B cell (primary cell): ENCODE results near the gene CD63. TPM values are rescaled to one million over a fixed set of nuclear protein-coding genes. Genes with fewer than 3 reads are reported as not detected.

Source experiments
- ATAC-seq: fragments of 200-7000 bp; cut with Tn5 transposase; one replicate; pipeline ENCODE4 v1.10.0; 2021; ENCODE audit warnings: low read depth, mild to moderate bottlenecking, moderate number of reproducible peaks, moderate library complexity
- CTCF ChIA-PET: fragments of 350-600 bp; sonication (Branson Sonifier 250); formaldehyde crosslinking; loops from one replicate; lab custom pipeline; 2021; ENCODE audit warnings: antibody characterized with exemption, inconsistent platforms; lab: Charles Lee
- POLR2A ChIA-PET: fragments of 350-600 bp; sonication (Branson Sonifier 250); formaldehyde crosslinking; loops from one replicate; lab custom pipeline; 2021; ENCODE audit warnings: antibody characterized with exemption; lab: Charles Lee
- DNase-seq: peaks from one replicate; pipeline ENCODE4 v3.0.0; 2013
- H2AFZ ChIP-seq: 2 replicates; pipeline ENCODE4 v1.6.1; 2012; ENCODE audit warnings: mild to moderate bottlenecking, low read depth, low read length; ENCODE audit not compliant: insufficient read depth, poor library complexity, severe bottlenecking
- H3K27ac ChIP-seq, 2 donors: 1 replicate in 1 of 2; 2 replicates in 1 of 2; pipeline ENCODE4 v1.5.1; 2012 to 2013; ENCODE audit warnings: low read length in 2 of 2, mild to moderate bottlenecking in 2 of 2, moderate library complexity in 1 of 2
- H3K27me3 ChIP-seq, 4 experiments: fragments of 200-600 bp in 1 of 4; sonication (generic) in 1 of 4; replicated peaks in 1 of 4; 1 replicate in 2 of 4; 2 replicates in 2 of 4; pipeline versions ENCODE4 v1.6.1 to v1.7.0; 2013 to 2016; ENCODE audit warnings: low read length in 3 of 4, mild to moderate bottlenecking in 2 of 4, mixed read lengths in 1 of 4, moderate library complexity in 1 of 4; ENCODE audit not compliant: insufficient read depth in 4 of 4, control insufficient read depth in 3 of 4; ENCODE audit errors: control extremely low read depth in 1 of 4
- H3K36me3 ChIP-seq, 2 experiments: replicated peaks in 1 of 2; 1 replicate in 1 of 2; 2 replicates in 1 of 2; pipeline versions ENCODE4 v1.6.1 to v1.7.1; 2013; ENCODE audit warnings: low read length in 1 of 2; ENCODE audit not compliant: insufficient read depth in 2 of 2, control insufficient read depth in 1 of 2; ENCODE audit errors: control extremely low read depth in 1 of 2, extremely low read depth in 1 of 2
- H3K4me1 ChIP-seq, 2 donors: fragments of 200-600 bp in 1 of 2; sonication (generic) in 1 of 2; 1 replicate in 1 of 2; 2 replicates in 1 of 2; pipeline versions ENCODE4 v1.5.1 to v1.6.1; 2013 to 2017; ENCODE audit warnings: low read length in 2 of 2; ENCODE audit not compliant: control insufficient read depth in 2 of 2, insufficient read depth in 2 of 2
- H3K4me2 ChIP-seq: replicated peaks from 2 replicates; pipeline ENCODE3; 2012; ENCODE audit warnings: mild to moderate bottlenecking, low read depth, low read length; ENCODE audit not compliant: poor library complexity, severe bottlenecking
- H3K4me3 ChIP-seq, 5 experiments: fragments of 200-600 bp in 1 of 5; sonication (generic) in 1 of 5; 1 replicate in 3 of 5; 2 replicates in 2 of 5; pipeline versions ENCODE4 v1.5.1 to v1.7.0; 2011 to 2016; ENCODE audit warnings: low read length in 4 of 5, mild to moderate bottlenecking in 4 of 5, low read depth in 2 of 5, control low read depth in 1 of 5, moderate library complexity in 1 of 5; ENCODE audit not compliant: insufficient read depth in 1 of 5; ENCODE audit errors: control extremely low read depth in 1 of 5, extremely low read depth in 1 of 5
- H3K79me2 ChIP-seq: fragments of 200-600 bp; sonication (generic); one replicate; pipeline ENCODE4 v1.6.0; 2016; ENCODE audit warnings: low read length; ENCODE audit not compliant: control insufficient read depth, insufficient read depth
- H3K9ac ChIP-seq: fragments of 200-600 bp; sonication (generic); 2 replicates; pipeline ENCODE4 v1.6.1; 2017; ENCODE audit warnings: mild to moderate bottlenecking, low read length, moderate library complexity
- H3K9me3 ChIP-seq, 3 donors: one replicate each; pipeline versions ENCODE4 v1.6.1 to v1.7.1; 2013; ENCODE audit warnings: low read length in 2 of 3; ENCODE audit not compliant: control insufficient read depth in 2 of 3, insufficient read depth in 1 of 3; ENCODE audit errors: control extremely low read depth in 1 of 3
- H4K20me1 ChIP-seq: 2 replicates; pipeline ENCODE4 v1.6.0; 2012; ENCODE audit warnings: mild to moderate bottlenecking, low read length; ENCODE audit not compliant: insufficient read depth, control insufficient read depth, poor library complexity, severe bottlenecking
- H3K27ac Mint-ChIP-seq: one replicate; pipeline ENCODE4 v1.8.0; 2021; ENCODE audit warnings: mixed read lengths
- H3K27me3 Mint-ChIP-seq: one replicate; pipeline ENCODE4 v1.8.0; 2021; ENCODE audit warnings: mixed read lengths
- H3K4me1 Mint-ChIP-seq: one replicate; pipeline ENCODE4 v1.8.0; 2021; ENCODE audit warnings: mixed read lengths
- H3K4me3 Mint-ChIP-seq: one replicate; pipeline ENCODE4 v1.8.0; 2021; ENCODE audit warnings: mixed read lengths
- H3K9me3 Mint-ChIP-seq: one replicate; pipeline ENCODE4 v1.8.0; 2022; ENCODE audit warnings: mixed read lengths; ENCODE audit not compliant: insufficient read depth
- CTCF ChIP-seq: fragments of 200-600 bp; IDR thresholded peaks from one replicate; pipeline ENCODE4 v1.8.0; 2022; ENCODE audit warnings: antibody characterized with exemption, mild to moderate bottlenecking
- EZH2 ChIP-seq: IDR thresholded peaks from 2 replicates; pipeline ENCODE4 v1.6.1; 2012; ENCODE audit warnings: borderline replicate concordance, low read depth, mild to moderate bottlenecking, moderate library complexity, low read length; ENCODE audit not compliant: insufficient read depth, poor library complexity, severe bottlenecking
- WGBS: methylation state at CpG from one replicate; pipeline ENCODE4 v1.1.5; 2013; ENCODE audit warnings: missing lambda C conversion rate; ENCODE audit not compliant: insufficient coverage; 5-methylcytosine and 5-hydroxymethylcytosine counted together
- intact Hi-C: fragments of 100-400 bp; cut with micrococcal nuclease; formaldehyde crosslinking; loops from one replicate; pipeline ENCODE4 v1.10.0; 2022
- polyA plus RNA-seq: library from polyadenylated mRNA; depleted of rRNA; stranded (reverse); fragments of >200 nt; gene quantifications from 2 replicates; pipeline ENCODE4 v1.2.3, GENCODE V29; 2012
- total RNA-seq, 2 donors: library from RNA; stranded (reverse); fragments of 120-200 nt in 1 of 2; gene quantifications; 1 replicate in 1 of 2; 2 replicates in 1 of 2; pipeline versions ENCODE4 v1.2.3 to v1.2.4, GENCODE V29; 2013 to 2022

CD63 gene
- total and polyA plus RNA-seq, 2 donors (not counting 1 experiment from before 2014, with no cell fraction given): 43.0 to 104 TPM

- POLR2A ChIA-PET: interaction anchor here (0.9 to 1.1 kb wide), 2 partner anchors 11 to 14 kb away, joined by 5 to 11 read pairs; no protein-coding TSS in a partner anchor
- Histone ChIP-seq H3K4me1 (peaks cover 10 to 29% of the 10 kb centered on the region in 2 donors), H2AFZ (no peak overlapping the region), H3K9me3 (no peaks in the 10 kb centered on the region), H3K27me3 (no peaks in the 10 kb centered on the region), H3K36me3 (peaks cover 0 to 28% of the 10 kb centered on the region in 2 experiments), H3K4me3 (no peak overlapping the region), H4K20me1 (no peaks in the 10 kb centered on the region), H3K27ac (no peak overlapping the region), H3K9ac (no peak overlapping the region), H3K4me2 (no peak overlapping the region), H3K79me2 (no peaks in the 10 kb centered on the region)
- TF ChIP-seq CTCF: peak; percentile 66
- TF ChIP-seq EZH2: no peak
- no peaks in the 10 kb centered on the region for H3K27me3 Mint-ChIP-seq
- DNase-seq (peak; percentile 73), ATAC-seq (peak; percentile 45)
- H3K27ac Mint-ChIP-seq: peak overlapping the region; percentile 57
- CTCF ChIA-PET: interaction anchor here (1.0 to 11.0 kb wide), 8 partner anchors 8 to 305 kb away, joined by 3 to 147 read pairs (median 4); partner anchors contain the start of gene BLOC1S1
- peaks cover 35% of the 10 kb centered on the region for H3K4me1 Mint-ChIP-seq
- WGBS: 84% methylated on average over 8 of the region's 11 CpGs
- intact Hi-C loops: loop anchor here (1.0 to 2.0 kb wide), 3 partner anchors 8 to 72 kb away; partner anchors contain the start of gene BLOC1S1
- H3K9me3 Mint-ChIP-seq: no peaks in the 10 kb centered on the region
- no peak overlapping the region for H3K4me3 Mint-ChIP-seq
Observed at GRCh38 chr12:55724226-55724939, 4.4 kb downstream of the CD63 start.
